Activated T-helper 2 cell treated with anti-CD3 and anti-CD28 coated beads, Interferon-gamma antibody, Interleukin-2, Interleukin-4, amounts not matched to agents 10 μg/mL and 5 μg/mL and 100 μg/mL, durations not matched to agents 14 hours and 24 hours and 36 hours (primary cell): Measurements from ENCODE around the gene MPC1L. TPM values are rescaled to one million over a fixed set of nuclear protein-coding genes. Genes with fewer than 3 reads are reported as not detected.
"Not testable (repeated sequence)": the region's sequence is repeated elsewhere in the genome, so short reads cannot be mapped to it uniquely, and the experiment has no call there.

ENCODE experiments used
- DNase-seq: peaks from one replicate; pipeline ENCODE4 v3.0.0; 2021; ENCODE audit warnings: low spot score
- H3K27ac Mint-ChIP-seq: one replicate; pipeline ENCODE4 v1.8.0; 2021; ENCODE audit warnings: mixed read lengths
- H3K27me3 Mint-ChIP-seq: one replicate; pipeline ENCODE4 v1.8.0; 2021; ENCODE audit warnings: low read depth, mixed read lengths
- H3K36me3 Mint-ChIP-seq: one replicate; pipeline ENCODE4 v1.8.0; 2021; ENCODE audit warnings: low read depth, mixed read lengths
- H3K4me1 Mint-ChIP-seq: one replicate; pipeline ENCODE4 v1.8.0; 2021; ENCODE audit warnings: low read depth, mixed read lengths
- H3K4me3 Mint-ChIP-seq: one replicate; pipeline ENCODE4 v1.8.0; 2021; ENCODE audit warnings: low read depth, mild to moderate bottlenecking, moderate library complexity, mixed read lengths
- H3K9me3 Mint-ChIP-seq: one replicate; pipeline ENCODE4 v1.8.0; 2021; ENCODE audit warnings: mixed read lengths
- intact Hi-C: fragments of 100-400 bp; cut with micrococcal nuclease; formaldehyde crosslinking; loops from one replicate; pipeline ENCODE4 v1.15.1; 2023
- total RNA-seq: library from RNA; stranded (reverse); gene quantifications from 2 replicates; pipeline ENCODE4 v1.2.3, GENCODE V29; 2022

MPC1L gene
- total RNA-seq, 1 donor from 2014 or later, result not detected

DNA sequence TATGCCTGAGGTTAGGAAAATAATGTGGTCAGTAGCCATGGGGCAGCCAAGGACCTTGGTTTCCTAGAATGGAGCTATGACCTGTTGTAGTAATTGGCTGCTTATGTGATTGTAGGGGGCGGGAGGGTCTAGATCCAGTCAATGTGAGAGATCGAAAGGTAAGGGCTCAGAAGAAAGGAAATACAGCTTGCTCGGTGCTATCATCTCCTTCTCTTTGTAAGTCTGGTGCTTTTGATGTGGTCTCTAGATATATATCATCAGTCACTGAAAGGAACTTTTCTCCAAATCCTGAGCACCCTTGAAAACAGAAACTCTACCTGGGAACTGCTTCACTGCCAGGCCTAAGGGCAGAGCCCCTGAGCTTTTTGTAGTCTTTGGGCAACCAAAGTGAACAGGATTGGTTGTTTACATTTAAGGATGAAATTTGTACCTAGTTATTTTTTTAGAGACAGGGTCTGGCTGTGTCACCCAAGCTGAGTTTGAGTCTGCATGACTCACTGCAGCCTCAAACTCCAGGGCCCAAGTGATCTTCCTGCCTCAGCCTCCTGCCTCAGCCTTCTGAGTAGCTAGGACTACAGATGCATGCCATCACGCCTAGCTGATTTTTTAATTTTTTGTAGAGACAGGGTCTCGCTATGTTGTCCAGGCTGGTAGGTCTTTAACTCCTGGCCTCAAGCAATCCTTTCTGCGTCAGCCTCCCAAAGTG lies 33.5 kb upstream of the MPC1L start:
- DNase-seq, result peak; percentile 9
- not testable (repeated sequence) for H3K9me3 Mint-ChIP-seq, H3K4me3 Mint-ChIP-seq, H3K27me3 Mint-ChIP-seq
- Mint-ChIP-seq H3K36me3 (peaks cover 29% of the 10 kb centered on the region), H3K4me1 (peaks cover 20% of the 10 kb centered on the region), H3K27ac (peak overlapping the region; percentile 62)
- intact Hi-C loops, result loop anchor here (1.0 kb wide), 1 partner anchor 145 kb away; no protein-coding TSS in a partner anchor

DNA sequence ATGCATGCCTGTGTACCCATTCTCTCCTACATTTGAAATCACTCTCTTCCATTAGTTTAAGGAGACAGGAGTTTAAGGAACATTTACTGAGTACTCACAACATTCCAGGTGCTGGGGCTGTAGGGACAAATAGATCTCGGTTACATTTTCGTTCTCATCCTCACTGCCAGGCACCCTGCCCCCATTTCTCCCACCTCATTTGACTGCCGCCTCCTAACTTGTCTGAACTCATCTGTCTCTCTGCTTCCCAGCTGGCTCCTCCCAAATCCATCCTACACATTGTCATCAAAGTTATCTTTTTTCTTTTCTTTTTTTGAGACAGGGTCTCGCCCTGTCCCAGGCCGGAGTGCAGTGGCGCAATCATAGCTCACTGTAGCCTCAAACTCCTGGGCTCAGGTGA lies 19.8 kb upstream of the MPC1L start:
- no peaks in the 10 kb centered on the region for H3K27me3 Mint-ChIP-seq
- no peak overlapping the region for H3K4me3 Mint-ChIP-seq
- intact Hi-C loops, result no loop called here
- peaks cover 32% of the 10 kb centered on the region for H3K36me3 Mint-ChIP-seq
- no peak overlapping the region for H3K27ac Mint-ChIP-seq
- no peaks in the 10 kb centered on the region for H3K4me1 Mint-ChIP-seq
- no peak for DNase-seq
- H3K9me3 Mint-ChIP-seq, result no peaks in the 10 kb centered on the region

DNA sequence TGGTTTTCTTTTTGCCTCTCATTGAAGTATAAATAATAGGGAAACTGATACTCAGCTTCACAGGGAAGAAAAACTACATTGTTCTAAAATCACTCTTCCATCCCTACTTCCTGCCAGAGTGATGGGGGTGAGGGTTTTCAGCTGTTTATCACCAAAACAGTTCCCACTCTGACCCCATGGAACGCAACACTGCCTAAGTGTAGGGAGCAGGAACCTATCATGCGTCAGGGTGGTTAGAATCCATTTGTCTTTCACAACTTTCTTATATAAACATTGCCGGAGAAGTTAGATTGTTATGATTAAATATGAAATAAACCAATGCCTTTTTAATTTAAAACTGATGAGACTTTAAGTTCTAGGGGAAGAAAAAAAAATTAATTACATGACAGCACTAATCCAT lies 15.8 kb upstream of the MPC1L start:
- no peaks in the 10 kb centered on the region for H3K4me1 Mint-ChIP-seq
- intact Hi-C loops, result no loop called here
- no peak for DNase-seq
- no peak overlapping the region for H3K4me3 Mint-ChIP-seq
- peaks cover 11% of the 10 kb centered on the region for H3K36me3 Mint-ChIP-seq
- H3K27me3 Mint-ChIP-seq, result no peaks in the 10 kb centered on the region
- H3K27ac Mint-ChIP-seq, result no peak overlapping the region
- H3K9me3 Mint-ChIP-seq, result no peaks in the 10 kb centered on the region

DNA sequence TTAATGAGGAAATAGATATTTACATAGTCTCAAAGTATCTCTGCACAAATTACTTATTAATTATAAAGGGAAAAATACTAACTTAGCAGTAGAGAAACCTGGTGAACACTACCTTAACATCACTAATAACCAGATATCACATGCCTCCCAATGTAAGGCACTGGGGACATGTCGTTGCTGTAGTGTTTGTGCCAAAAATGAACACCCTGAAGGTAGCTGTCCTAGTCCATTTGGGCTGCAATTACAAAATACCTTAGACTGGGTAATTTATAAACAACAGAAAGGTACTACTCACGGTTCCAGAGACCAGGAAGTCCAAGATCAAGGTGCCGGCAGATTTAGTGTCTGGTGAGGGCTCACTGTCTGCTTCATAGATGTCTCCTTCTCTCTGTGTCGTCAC lies 10.7 kb upstream of the MPC1L start:
- Mint-ChIP-seq H3K9me3 (no peaks in the 10 kb centered on the region), H3K27me3 (no peaks in the 10 kb centered on the region), H3K4me3 (no peak overlapping the region), H3K4me1 (no peaks in the 10 kb centered on the region), H3K27ac (no peak overlapping the region), H3K36me3 (no peaks in the 10 kb centered on the region)
- DNase-seq, result no peak
- intact Hi-C loops, result no loop called here

DNA sequence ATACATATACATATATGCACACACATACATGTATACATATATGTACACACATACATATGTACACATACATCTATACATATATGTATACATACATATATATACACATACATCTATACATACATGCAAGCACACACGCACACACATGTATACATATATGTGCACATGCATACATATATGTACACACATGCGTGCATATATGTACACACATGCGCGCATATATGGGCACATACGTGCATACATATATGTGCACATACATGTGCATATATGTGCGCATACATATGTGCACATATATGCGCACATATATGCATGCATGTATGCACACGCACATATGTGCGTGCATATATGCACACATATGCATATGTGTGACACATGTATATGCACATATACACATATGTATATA lies 7.3 kb upstream of the MPC1L start:
- Mint-ChIP-seq H3K9me3 (no peaks in the 10 kb centered on the region), H3K27me3 (no peaks in the 10 kb centered on the region), H3K36me3 (no peaks in the 10 kb centered on the region), H3K4me1 (no peaks in the 10 kb centered on the region), H3K27ac (no peak overlapping the region), H3K4me3 (no peak overlapping the region)
- no peak for DNase-seq
- intact Hi-C loops, result no loop called here

DNA sequence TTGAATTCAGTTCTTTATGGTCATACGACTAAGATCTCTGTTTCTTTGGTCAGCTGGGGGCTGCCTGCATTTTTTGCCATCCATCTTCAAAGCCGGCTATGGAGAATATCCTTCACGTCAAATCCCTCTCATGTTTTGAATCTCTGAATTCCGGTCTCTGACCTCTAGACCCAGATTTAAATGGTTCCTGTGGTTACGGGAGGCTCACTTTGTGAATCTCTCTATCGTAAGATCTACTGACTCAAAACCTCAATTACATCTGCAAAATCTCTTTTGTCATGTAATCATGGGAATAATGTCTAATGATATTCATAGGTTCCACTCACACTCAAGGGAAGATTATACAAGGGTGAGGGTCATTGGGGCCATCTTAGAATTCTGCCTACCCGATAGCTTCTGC lies 5.7 kb upstream of the MPC1L start:
- intact Hi-C loops, result no loop called here
- Mint-ChIP-seq H3K27ac (no peak overlapping the region), H3K9me3 (no peaks in the 10 kb centered on the region), H3K4me3 (no peak overlapping the region), H3K36me3 (no peaks in the 10 kb centered on the region), H3K4me1 (no peaks in the 10 kb centered on the region), H3K27me3 (no peaks in the 10 kb centered on the region)
- DNase-seq, result no peak

DNA sequence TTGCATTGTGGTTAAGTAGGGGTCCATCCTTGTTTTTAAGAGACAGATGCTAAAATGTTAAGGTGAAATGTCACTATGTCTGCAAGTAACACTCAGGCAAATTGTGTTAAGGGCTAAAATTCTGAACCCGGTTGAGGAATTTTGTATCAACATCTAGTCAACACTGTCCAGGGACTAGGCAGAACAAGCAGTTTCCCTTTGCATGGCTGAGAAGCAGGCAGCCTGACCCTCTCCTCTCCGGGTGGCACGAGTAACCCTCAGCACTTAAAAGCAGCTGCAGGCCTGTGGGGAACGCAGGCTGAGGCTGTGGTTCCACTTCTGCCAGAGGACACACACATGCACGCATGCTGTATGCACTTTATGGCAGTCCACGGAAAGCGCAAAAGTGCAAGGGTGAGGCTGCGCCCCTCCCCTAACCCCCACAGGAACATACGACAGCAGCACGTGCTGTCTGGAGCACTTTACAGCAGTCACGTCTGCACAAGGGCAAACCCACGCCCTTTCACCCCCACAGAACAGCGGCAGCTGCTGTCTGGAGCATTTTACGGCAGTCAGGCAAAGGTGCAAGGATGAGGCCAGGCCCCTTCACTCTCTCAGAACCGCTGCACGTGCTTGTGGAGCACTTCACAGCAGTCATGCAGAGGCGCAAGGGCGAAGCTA lies 619 bp upstream of the MPC1L start:
- no peaks in the 10 kb centered on the region for H3K27me3 Mint-ChIP-seq
- DNase-seq, result no peak
- H3K36me3 Mint-ChIP-seq, result peaks cover 8% of the 10 kb centered on the region
- no peaks in the 10 kb centered on the region for H3K9me3 Mint-ChIP-seq
- H3K4me1 Mint-ChIP-seq, result no peaks in the 10 kb centered on the region
- no peak overlapping the region for H3K27ac Mint-ChIP-seq
- H3K4me3 Mint-ChIP-seq, result no peak overlapping the region
- intact Hi-C loops, result no loop called here

DNA sequence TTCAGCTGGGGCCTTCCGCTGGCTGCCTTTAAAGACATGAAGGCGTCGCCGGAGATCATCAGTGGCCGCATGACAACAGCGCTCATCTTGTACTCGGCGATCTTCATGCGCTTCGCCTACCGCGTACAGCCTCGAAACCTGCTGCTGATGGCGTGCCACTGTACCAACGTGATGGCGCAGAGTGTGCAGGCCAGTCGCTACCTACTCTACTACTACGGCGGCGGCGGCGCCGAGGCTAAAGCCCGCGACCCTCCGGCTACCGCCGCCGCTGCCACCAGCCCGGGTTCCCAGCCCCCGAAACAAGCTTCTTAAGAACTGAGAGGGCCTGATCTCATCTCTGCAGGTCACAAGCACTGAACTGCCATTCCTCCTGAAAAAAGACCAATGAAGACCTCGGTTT lies 437 bp downstream of the MPC1L start:
- H3K27me3 Mint-ChIP-seq, result no peaks in the 10 kb centered on the region
- DNase-seq, result no peak
- H3K36me3 Mint-ChIP-seq, result peaks cover 14% of the 10 kb centered on the region
- H3K9me3 Mint-ChIP-seq, result no peaks in the 10 kb centered on the region
- intact Hi-C loops, result no loop called here
- no peak overlapping the region for H3K27ac Mint-ChIP-seq
- H3K4me1 Mint-ChIP-seq, result no peaks in the 10 kb centered on the region
- H3K4me3 Mint-ChIP-seq, result no peak overlapping the region

DNA sequence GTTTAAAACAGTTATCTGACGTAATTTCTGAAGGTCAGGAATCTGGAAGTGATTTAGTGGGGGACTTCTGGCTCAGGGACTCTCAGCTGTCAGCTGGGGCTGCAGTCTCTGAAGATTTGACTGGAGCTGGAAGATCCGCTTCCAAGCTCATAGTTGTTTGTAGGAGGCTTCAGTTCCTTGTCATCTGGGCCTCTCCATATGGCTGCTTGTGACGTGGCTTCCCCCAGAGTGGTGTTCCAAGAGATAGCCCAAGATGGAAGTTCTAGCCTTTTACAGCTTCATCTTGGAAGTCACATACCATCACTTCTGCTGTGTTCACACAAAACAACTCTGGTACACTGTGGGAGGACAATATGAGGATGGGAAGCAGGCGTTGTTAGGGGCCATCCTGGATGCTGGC lies 2.1 kb downstream of the MPC1L start:
- peaks cover 14% of the 10 kb centered on the region for H3K36me3 Mint-ChIP-seq
- H3K4me3 Mint-ChIP-seq, result no peak overlapping the region
- no peaks in the 10 kb centered on the region for H3K4me1 Mint-ChIP-seq
- no peaks in the 10 kb centered on the region for H3K9me3 Mint-ChIP-seq
- DNase-seq, result no peak
- intact Hi-C loops, result no loop called here
- no peak overlapping the region for H3K27ac Mint-ChIP-seq
- no peaks in the 10 kb centered on the region for H3K27me3 Mint-ChIP-seq

DNA sequence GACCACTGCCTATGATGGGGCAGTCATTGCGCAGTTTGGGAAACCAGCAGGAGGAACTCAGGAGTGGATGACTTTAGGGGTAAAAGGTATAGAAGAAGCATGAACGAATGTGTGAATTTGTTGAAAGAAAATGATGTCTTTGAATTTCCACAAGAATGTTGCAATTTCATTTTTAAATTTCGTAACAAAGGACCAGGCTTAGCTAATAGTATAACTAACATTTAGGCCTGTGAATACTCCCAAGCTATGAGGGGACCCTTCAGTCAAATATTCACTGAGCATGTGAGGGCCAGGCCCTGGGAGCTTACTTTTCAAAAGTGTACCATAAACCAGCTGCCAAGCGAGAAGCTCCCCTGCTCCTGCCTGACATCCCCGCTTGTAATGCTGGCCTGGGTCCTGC lies 5.3 kb downstream of the MPC1L start:
- Mint-ChIP-seq H3K27ac (no peak overlapping the region), H3K36me3 (peaks cover 32% of the 10 kb centered on the region), H3K9me3 (no peaks in the 10 kb centered on the region), H3K4me1 (no peaks in the 10 kb centered on the region), H3K27me3 (no peaks in the 10 kb centered on the region), H3K4me3 (no peak overlapping the region)
- intact Hi-C loops, result no loop called here
- no peak for DNase-seq

DNA sequence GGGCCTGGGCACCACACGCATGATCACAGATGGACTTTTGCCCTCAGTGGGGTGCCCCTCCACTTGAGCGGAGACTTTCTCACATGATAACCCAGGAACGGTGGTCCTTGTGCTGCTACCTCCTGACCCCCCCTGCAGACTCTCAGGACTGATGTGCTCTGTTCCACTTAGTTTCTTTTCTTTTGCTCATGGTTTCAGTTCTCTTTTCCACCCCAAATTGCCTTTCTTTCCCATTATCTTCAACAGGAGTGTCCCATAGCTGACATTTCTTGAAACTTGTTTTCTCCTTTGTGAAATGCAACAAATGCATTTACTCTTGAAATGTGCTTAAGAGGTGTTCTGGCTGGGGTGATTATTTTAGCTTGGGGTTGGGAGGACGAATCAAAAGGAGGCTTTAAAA lies 9.0 kb downstream of the MPC1L start:
- Mint-ChIP-seq H3K36me3 (peaks cover 60% of the 10 kb centered on the region), H3K9me3 (no peaks in the 10 kb centered on the region), H3K27ac (no peak overlapping the region), H3K4me3 (no peak overlapping the region), H3K27me3 (no peaks in the 10 kb centered on the region), H3K4me1 (no peaks in the 10 kb centered on the region)
- DNase-seq, result no peak
- intact Hi-C loops, result no loop called here

DNA sequence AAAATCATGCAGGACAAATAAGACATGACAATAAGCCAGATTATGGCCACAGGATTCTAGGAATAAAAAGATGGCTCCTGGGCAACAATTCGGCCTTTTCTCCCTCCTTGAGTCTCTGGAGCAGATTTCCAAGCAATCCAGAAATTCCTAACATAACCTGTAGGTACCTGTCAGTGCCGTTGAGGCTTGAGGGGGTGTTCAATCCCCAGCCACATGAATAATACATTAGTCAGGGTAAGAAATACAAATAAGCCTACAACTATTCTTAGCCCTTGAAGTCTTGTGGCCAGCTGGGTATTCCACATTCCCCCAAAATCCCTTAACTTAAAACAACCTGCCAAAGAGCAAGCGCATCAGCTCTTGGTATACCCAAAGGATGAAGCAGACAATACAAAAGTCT lies 14.5 kb downstream of the MPC1L start:
- intact Hi-C loops, result no loop called here
- H3K36me3 Mint-ChIP-seq, result peaks cover 57% of the 10 kb centered on the region
- no peaks in the 10 kb centered on the region for H3K9me3 Mint-ChIP-seq
- DNase-seq, result no peak
- H3K4me3 Mint-ChIP-seq, result no peak overlapping the region
- H3K27ac Mint-ChIP-seq, result no peak overlapping the region
- H3K27me3 Mint-ChIP-seq, result no peaks in the 10 kb centered on the region
- peaks cover 9% of the 10 kb centered on the region for H3K4me1 Mint-ChIP-seq

DNA sequence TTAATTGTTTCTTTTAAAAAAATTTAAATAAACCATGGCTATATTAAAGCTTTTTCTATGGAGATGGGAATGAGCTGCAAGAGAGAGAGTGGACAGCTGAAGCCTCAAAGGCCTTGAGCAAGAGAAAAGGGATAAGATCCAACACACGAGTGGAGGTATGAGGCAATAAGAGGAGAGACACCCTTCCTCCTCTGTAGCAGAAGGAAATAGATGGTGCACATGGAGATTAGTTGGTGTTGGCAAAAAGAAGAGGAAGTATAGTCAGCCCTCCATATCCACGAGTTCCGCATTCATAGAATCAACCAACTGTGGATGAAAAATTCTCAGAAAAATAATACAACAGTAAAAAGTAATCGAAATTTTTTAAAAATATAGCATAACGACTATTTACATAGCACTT lies 20.9 kb downstream of the MPC1L start:
- no peaks in the 10 kb centered on the region for H3K9me3 Mint-ChIP-seq
- DNase-seq, result no peak
- peaks cover 28% of the 10 kb centered on the region for H3K36me3 Mint-ChIP-seq
- peak overlapping the region; percentile 64 for H3K4me3 Mint-ChIP-seq
- peak overlapping the region; percentile 81 for H3K27ac Mint-ChIP-seq
- intact Hi-C loops, result loop anchor here (2.0 to 10.0 kb wide), 3 partner anchors 99 to 1839 kb away; partner anchors contain the start of gene MID1IP1
- H3K4me1 Mint-ChIP-seq, result peaks cover 24% of the 10 kb centered on the region
- H3K27me3 Mint-ChIP-seq, result no peaks in the 10 kb centered on the region
